Activated CD4-positive, alpha-beta T cell treated with anti-CD3 and anti-CD28 coated beads for 48 hours (primary cell): ENCODE results near the gene CCDC6.
"Not testable (repeated sequence)": the region's sequence is repeated elsewhere in the genome, so short reads cannot be mapped to it uniquely, and the experiment has no call there.

Experiments
- DNase-seq: peaks from one replicate; pipeline ENCODE4 v3.0.0-alpha.2; 2020

The CCDC6 gene

GRCh38 chr10:59905066-59905730, 1.2 kb downstream of the CCDC6 start:
- DNase-seq: peak; percentile 68

GRCh38 chr10:59904426-59905065, 1.8 kb downstream of the CCDC6 start:
- no peak for DNase-seq

- DNase-seq: no peak
Measured at GRCh38 chr10:59903871-59904270, 2.5 kb downstream of the CCDC6 start.

DNA sequence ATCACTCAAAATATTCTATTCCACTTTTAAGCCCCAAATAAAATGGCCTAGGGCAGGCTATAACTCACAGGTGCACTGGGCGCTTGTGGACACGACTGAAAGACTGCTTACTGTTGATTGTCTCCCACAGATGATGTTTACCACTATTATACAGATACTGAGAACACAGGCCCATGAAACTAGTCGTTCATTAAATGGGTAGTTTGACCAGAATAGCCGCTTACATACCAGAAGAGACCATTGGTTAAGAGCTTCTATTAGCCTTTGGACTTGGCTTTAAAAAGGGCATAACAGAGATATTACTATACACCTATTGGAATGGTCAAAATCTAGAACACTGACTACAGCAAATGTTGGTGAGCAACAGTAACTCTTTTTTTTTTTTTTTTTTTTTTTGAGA, 4.3 kb downstream of the CCDC6 start:
- no peak for DNase-seq

GRCh38 chr10:59901470-59901869, 4.9 kb downstream of the CCDC6 start:
- DNase-seq: no peak

DNA sequence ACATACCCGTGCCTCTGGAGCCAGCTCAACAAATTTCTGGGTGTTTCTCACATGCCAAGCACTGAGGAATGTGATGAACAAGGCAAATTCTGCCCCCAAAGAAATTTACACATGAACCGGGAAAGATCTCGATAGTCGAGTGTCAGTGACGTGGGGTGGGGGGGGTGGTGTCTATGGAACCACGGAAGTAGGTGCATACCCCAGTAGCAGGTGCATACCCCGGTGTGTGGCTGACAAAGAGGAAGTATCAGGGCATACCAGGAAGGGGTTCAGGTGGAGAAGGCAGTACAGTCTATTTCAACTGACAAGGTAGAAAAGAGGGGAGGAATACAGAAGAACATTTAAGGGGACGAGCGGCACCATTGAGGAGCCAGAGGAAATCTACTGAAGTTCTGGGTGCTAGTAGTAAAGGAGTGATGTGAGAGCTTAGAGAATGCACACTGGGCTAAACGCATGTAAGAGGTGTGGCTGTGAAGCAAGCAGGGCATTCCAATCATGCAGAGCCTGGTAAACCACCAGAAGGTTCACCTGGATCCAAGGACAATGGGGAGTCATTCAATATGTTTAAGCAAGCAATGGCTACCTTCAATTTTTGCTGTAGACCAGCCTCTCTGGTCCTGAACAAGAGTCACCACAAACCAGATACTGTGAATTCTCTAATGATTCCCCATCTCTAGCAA, 6.2 kb downstream of the CCDC6 start:
- no peak for DNase-seq

DNA sequence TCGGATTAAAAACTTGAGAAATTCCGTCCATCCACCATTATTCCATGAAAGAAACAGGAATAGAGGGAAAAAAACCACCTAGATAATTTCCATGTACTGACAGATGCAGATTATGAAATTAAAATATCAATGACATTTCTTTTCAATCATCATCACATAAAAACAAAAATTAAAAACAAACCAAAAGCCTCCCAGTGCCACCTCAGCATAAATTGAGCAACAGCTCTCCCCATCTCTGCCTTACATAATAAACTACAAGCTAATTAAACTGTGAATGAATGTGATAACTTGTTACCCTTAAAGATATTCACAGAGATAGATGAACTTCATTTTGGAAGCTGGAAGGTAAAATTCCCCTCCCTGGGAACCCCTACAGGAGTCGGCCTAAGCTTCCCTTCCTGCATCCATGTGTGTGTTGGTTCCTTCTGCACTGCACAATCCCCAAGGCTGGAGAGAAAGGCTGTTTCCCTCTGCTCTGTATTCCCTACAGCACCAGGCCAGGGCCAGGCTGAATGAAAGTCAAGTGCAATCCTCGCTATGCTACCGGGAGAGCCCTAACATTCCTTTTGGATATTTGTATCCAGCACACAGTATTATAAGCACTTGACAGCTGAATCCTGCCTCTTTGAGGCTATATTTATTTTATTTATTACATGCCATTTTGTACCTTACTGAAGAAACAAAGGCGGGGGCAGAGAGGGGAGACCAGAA, 8.1 kb downstream of the CCDC6 start:
- DNase-seq: no peak

GRCh38 chr10:59896191-59896590, 10.2 kb downstream of the CCDC6 start:
- DNase-seq: no peak

DNA sequence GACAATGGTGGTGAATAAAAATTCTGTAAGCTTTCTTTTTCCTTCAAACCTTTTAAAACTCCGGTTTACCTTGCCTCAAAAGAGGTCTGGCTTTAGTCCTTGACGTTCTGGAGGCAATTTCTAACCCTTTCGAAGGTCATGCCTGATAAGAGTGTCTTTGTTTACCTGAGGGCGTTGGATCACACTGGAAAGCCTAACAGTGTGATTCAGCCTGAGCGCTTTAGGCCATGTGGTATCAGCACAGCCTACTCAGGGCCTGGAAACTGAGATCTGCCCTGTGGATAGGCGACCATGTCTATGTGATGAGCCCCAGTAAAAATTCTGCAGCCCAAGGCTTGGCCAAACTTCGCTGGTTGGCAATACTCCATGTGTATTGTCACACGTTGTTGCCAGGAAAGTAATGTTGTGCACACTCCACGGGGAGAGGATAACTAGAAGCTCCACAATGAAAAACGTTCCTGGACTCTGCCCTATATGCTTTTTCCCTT, 10.7 kb downstream of the CCDC6 start:
- no peak for DNase-seq

GRCh38 chr10:59894114-59894513, 12.2 kb downstream of the CCDC6 start:
- DNase-seq: no peak

DNA sequence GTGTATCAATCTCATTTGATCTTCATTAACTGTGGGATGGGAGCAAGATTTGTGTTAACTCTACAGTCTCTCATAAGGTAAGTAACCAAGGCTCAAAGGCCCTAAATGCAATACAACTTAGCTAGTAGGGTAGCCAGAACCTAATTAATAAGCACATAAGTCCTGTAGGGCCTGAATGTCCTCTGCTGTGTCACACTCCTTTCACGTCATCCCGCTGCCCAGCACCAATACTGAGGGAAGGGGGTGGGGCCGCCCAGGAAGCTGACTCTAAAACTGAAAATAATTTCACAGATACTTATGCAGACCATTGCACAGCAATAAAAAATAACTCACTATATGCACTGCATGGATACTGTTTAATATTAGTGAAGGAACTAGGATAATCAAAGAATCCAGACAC, 13.7 kb downstream of the CCDC6 start:
- no peak for DNase-seq

- DNase-seq: no peak
Measured at GRCh38 chr10:59891936-59892335, 14.4 kb downstream of the CCDC6 start.

- no peak for DNase-seq
Measured at GRCh38 chr10:59891349-59891748, 15.0 kb downstream of the CCDC6 start.

GRCh38 chr10:59888781-59889435, 17.4 kb downstream of the CCDC6 start:
- no peak for DNase-seq

- DNase-seq: no peak
Measured at GRCh38 chr10:59887972-59888640, 18.2 kb downstream of the CCDC6 start.

GRCh38 chr10:59887006-59887405, 19.4 kb downstream of the CCDC6 start:
- DNase-seq: no peak

DNA sequence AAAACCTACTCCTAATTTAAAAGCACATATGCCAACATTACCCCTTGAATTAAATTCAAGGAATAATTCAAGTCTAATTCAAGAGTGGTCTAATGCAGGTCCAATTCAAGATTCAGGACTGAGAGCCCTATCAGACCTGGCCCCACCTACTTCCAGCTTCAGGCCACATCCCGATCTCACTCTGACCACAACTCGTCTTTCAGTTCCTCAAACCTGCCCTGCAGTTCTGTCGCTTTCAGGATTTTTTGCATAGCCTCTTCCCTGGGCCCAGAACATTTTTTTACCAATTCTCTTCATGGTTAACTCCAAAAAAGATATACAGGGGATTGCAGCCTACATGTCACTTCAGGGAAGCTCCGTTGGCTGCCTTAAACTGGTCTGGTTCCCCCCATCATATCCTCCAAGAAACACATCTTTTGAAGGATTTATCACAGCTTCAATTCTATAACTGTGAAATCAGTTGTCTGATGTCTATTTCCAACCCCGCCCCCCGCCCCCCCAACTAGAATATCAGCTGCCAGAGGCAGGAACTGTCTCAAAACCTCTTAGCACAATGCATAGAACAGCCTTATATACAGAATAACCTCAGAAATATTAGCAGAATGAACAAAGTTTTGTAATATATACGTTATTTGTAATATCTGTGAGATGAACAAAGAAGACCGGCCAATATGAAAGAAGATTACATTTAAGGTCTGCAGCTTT, 20.8 kb downstream of the CCDC6 start:
- DNase-seq: no peak

DNA sequence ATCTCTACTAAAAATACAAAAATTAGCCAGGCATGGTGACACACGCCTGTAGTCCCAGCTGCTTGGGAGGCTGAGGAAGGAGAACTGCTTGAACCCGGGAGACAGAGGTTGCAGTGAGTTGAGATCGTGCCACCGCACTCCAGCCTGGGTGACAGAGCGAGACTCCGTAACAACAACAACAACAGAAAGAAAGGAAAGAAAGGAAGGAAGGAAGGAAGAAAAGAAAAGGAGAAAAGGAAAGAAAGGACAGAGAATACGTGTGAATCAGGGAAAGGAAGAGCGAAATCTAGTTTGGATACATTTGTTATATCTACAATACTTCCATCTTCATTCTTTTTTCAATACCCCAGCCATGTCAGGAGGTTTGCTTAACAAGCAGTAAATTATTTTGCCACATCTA, 21.5 kb downstream of the CCDC6 start:
- DNase-seq: not testable (repeated sequence)

DNA sequence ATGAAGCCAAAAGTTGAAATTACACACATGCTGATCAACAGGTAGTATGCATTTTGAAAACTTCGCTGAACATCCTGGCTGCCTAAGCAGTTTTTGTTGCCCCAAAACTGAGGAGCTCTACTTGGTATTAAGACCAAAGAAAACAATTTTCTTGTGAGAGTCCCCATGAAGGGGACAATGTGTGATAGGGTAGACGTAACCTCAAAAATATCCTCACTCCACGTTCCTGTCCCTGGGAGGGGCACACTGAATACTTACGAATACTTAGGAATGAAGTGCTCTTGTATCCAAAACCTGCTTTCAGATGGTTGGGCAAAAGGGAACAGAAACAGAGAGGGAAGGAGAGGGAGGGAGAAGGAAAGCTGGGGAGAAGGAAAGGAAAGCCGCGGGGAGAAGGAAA, 24.7 kb downstream of the CCDC6 start:
- DNase-seq: no peak

DNA sequence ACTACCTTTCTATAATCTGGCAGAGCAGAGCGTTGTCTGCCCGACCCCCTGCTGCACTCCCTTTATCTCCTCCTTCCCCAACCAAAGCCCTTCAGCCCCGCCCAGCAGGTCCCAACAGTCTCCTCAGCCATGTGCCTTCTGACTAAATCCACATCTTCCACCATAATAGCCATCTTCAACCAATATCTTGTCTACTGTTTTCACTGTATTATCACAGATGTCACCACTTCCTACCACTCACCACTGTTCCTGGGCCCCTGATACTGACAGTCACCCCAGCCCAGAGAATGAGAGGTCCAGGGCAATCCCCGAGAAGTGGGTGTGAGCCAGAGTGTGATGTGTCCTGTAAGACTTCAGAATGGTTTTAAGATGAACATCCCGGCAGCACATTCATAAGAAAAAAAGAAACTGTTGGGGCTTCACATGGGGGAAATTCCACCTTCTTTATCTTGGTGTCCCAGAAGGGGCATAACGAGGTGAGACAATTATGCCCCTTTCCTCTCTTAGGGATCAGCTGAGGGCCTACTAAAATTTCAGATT, 25.3 kb downstream of the CCDC6 start:
- peak; percentile 86 for DNase-seq

- DNase-seq: no peak
Measured at GRCh38 chr10:59880019-59880717, 26.2 kb downstream of the CCDC6 start.
